GM12878 (cell line): Measurements from ENCODE around the gene CTNNA1. TPM values are rescaled to one million over a fixed set of nuclear protein-coding genes. Genes with fewer than 3 reads are reported as not detected.

Experiments used
- ATAC-seq: fragments of 200-7000 bp; cut with Tn5 transposase; 3 replicates; pipeline ENCODE4 v1.9.1; 2020; ENCODE audit warnings: mild to moderate bottlenecking, moderate library complexity
- BruUV-seq: library from RNA; stranded (reverse); fragments of 400-500 nt; replicated peaks from 2 replicates; lab custom pipeline; 2021; lab: Mats Ljungman, UMichigan
- CTCF ChIA-PET: fragments of 300-600 bp; sonication (Branson Sonifier 250); formaldehyde crosslinking; extraction: SDS; loops from one replicate; lab custom pipeline; 2021; ENCODE audit warnings: inconsistent platforms; lab: Yijun Ruan, JAX
- POLR2A ChIA-PET: fragments of 350-600 bp; formaldehyde crosslinking; extraction: SDS; loops from one replicate; lab custom pipeline; 2021; ENCODE audit warnings: inconsistent platforms; lab: Charles Lee
- RAD21 ChIA-PET: fragments of 300-600 bp; sonication (Branson Sonifier 250); formaldehyde crosslinking; loops from one replicate; lab custom pipeline; 2023; ENCODE audit warnings: antibody characterized with exemption; ENCODE audit not compliant: unreplicated experiment; lab: Charles Lee
- SMC1A ChIA-PET: fragments of 300-600 bp; sonication (Branson Sonifier 250); formaldehyde crosslinking; loops from one replicate; lab custom pipeline; 2023; ENCODE audit not compliant: unreplicated experiment, uncharacterized antibody; lab: Charles Lee
- DNase-seq: peaks from one replicate; pipeline ENCODE4 v3.0.0-alpha.2; 2011; ENCODE audit warnings: low read depth, low spot score
- FAIRE-seq: peaks from 3 replicates; lab custom pipeline; 2011; peaks lifted over from hg19 to GRCh38; lab: Jason Lieb, UNC
- H2AFZ ChIP-seq: 2 replicates; pipeline ENCODE4 v1.6.0; 2011; ENCODE audit warnings: low read depth, low read length, control low read depth; ENCODE audit not compliant: control insufficient read depth
- H3K27ac ChIP-seq: 2 replicates; pipeline ENCODE4 v1.5.1; 2011; ENCODE audit warnings: control low read depth; ENCODE audit not compliant: control insufficient read depth, insufficient read depth
- H3K27me3 ChIP-seq, 2 experiments: replicated peaks in 1 of 2; 2 replicates each; pipeline versions ENCODE4 v1.6.0 to v1.6.1; 2011; ENCODE audit warnings: low read length in 1 of 2; ENCODE audit not compliant: control insufficient read depth in 2 of 2, insufficient read depth in 2 of 2
- H3K36me3 ChIP-seq, 2 experiments: 2 replicates each; pipeline ENCODE4 v1.5.1; 2011; ENCODE audit warnings: low read length in 1 of 2; ENCODE audit not compliant: control insufficient read depth in 2 of 2, insufficient read depth in 2 of 2
- H3K4me1 ChIP-seq: 2 replicates; pipeline ENCODE4 v1.6.1; 2011; ENCODE audit warnings: mild to moderate bottlenecking, low read length, moderate library complexity, mixed read lengths; ENCODE audit not compliant: control insufficient read depth, insufficient read depth
- H3K4me2 ChIP-seq: 2 replicates; pipeline ENCODE4 v1.6.0; 2011; ENCODE audit warnings: control low read depth; ENCODE audit not compliant: control insufficient read depth, insufficient read depth
- H3K4me3 ChIP-seq: fragments of 200-600 bp; sonication (generic); 2 replicates; pipeline ENCODE4 v1.5.1; 2016
- H3K79me2 ChIP-seq: 2 replicates; pipeline ENCODE4 v1.6.0; 2011; ENCODE audit warnings: low read length; ENCODE audit not compliant: control insufficient read depth, insufficient read depth
- H3K9ac ChIP-seq: 2 replicates; pipeline ENCODE4 v1.8.0; 2011; ENCODE audit warnings: low read length, control low read depth, mixed read lengths; ENCODE audit not compliant: control insufficient read depth, insufficient read depth
- H3K9me3 ChIP-seq: replicated peaks from 3 replicates; pipeline ENCODE4 v1.5.1; 2011; ENCODE audit warnings: mild to moderate bottlenecking, low read length; ENCODE audit not compliant: control insufficient read depth, insufficient read depth
- H4K20me1 ChIP-seq: 2 replicates; pipeline ENCODE4 v1.6.0; 2011; ENCODE audit not compliant: control insufficient read depth, insufficient read depth
- HDGF ChIP-seq: fragments of 450-650 bp; IDR thresholded peaks from 2 replicates; pipeline ENCODE4 v1.6.1; 2016; ENCODE audit warnings: antibody characterized with exemption
- RB1 ChIP-seq: fragments of 450-650 bp; formaldehyde crosslinking; IDR thresholded peaks from 2 replicates; pipeline ENCODE4 v1.6.1; 2017; ENCODE audit warnings: mild to moderate bottlenecking, borderline replicate concordance
- WGBS: methylation state at CpG from one replicate; pipeline ENCODE4 v1.1.6; 2016; ENCODE audit warnings: low lambda C conversion rate; ENCODE audit not compliant: insufficient replicate concordance, insufficient coverage; ENCODE audit errors: missing lambda C conversion rate; 5-methylcytosine and 5-hydroxymethylcytosine counted together
- in situ Hi-C: fragments of 300-500 bp; cut with MboI; formaldehyde crosslinking; loops from 9 replicates; pipeline ENCODE4 v1.14.3; 2018; ENCODE audit warnings: mixed read lengths
- intact Hi-C: fragments of 100-400 bp; cut with micrococcal nuclease; formaldehyde crosslinking; loops from one replicate; pipeline ENCODE4 v1.14.2; 2022; ENCODE audit not compliant: unreplicated experiment
- polyA plus RNA-seq, 11 experiments: library from polyadenylated mRNA; depleted of rRNA in 4 of 11; unstranded in 6 of 11; stranded (reverse) in 5 of 11; fragments of >200 nt; fragmentation: Nextera tagmentation in 4 of 11; fragmentation: Illumina TruSeq in 1 of 11; extraction: Ambion mirVana in 4 of 11; extraction: Trizol in 1 of 11; gene quantifications; 1 replicate in 1 of 11; 2 replicates in 10 of 11; pipeline versions ENCODE4 v1.2.1 to v1.2.3, GENCODE V29; 2011 to 2016; ENCODE audit warnings: inconsistent platforms in 2 of 11, missing spikeins in 2 of 11, low read depth in 1 of 11
- total RNA-seq, 4 experiments: library from RNA; depleted of rRNA in 3 of 4; stranded (reverse); fragments of >200 nt in 3 of 4; fragmentation: Illumina TruSeq in 1 of 4; extraction: Trizol in 1 of 4; gene quantifications; 2 replicates each; pipeline versions ENCODE4 v1.2.1 to v1.2.3, GENCODE V29; 2013 to 2021
- TF ChIP-seq, protein P1 (sequence below): fragments of 450-650 bp; IDR thresholded peaks from 2 replicates; pipeline ENCODE4 v1.6.1; 2017; ENCODE audit warnings: mild to moderate bottlenecking, moderate library complexity

The CTNNA1 gene
- total and polyA plus RNA-seq, 10 of the 15 experiments (the other 5 are each of a cell fraction or from before 2014, with no cell fraction given), result 32.6 to 104 (median 57.7) TPM

GRCh38 chr5:138705567-138705966, 47.7 kb upstream of the CTNNA1 start:
- H3K4me3 ChIP-seq, result no peak overlapping the region
- DNase-seq (no peak), FAIRE-seq (no peak), ATAC-seq (no peak)
- CTCF ChIA-PET, result interaction anchor here (0.6 kb wide), 1 partner anchor 1439 kb away, joined by 5 read pairs; no protein-coding TSS in a partner anchor
- no peaks in the 10 kb centered on the region for H3K27me3 ChIP-seq
- H4K20me1 ChIP-seq, result no peaks in the 10 kb centered on the region
- no peaks in the 10 kb centered on the region for H3K4me1 ChIP-seq
- BruUV-seq, result no TSS peak
- intact Hi-C loops (no loop called here), in situ Hi-C loops (no loop called here)
- no peak overlapping the region for H3K27ac ChIP-seq
- SMC1A ChIA-PET, result interaction anchor here (1.0 kb wide), 1 partner anchor 546 kb away, joined by 3 read pairs; no protein-coding TSS in a partner anchor
- H3K9me3 ChIP-seq, result no peaks in the 10 kb centered on the region
- POLR2A ChIA-PET, result interaction anchor here (0.7 kb wide), 1 partner anchor 10 kb away, joined by 3 read pairs; no protein-coding TSS in a partner anchor
- no peak overlapping the region for H2AFZ ChIP-seq
- no peak overlapping the region for H3K9ac ChIP-seq
- RAD21 ChIA-PET, result no interaction called here
- no peak for TF ChIP-seq HDGF
- no peak for TF ChIP-seq RB1
- TF ChIP-seq, protein P1, sequence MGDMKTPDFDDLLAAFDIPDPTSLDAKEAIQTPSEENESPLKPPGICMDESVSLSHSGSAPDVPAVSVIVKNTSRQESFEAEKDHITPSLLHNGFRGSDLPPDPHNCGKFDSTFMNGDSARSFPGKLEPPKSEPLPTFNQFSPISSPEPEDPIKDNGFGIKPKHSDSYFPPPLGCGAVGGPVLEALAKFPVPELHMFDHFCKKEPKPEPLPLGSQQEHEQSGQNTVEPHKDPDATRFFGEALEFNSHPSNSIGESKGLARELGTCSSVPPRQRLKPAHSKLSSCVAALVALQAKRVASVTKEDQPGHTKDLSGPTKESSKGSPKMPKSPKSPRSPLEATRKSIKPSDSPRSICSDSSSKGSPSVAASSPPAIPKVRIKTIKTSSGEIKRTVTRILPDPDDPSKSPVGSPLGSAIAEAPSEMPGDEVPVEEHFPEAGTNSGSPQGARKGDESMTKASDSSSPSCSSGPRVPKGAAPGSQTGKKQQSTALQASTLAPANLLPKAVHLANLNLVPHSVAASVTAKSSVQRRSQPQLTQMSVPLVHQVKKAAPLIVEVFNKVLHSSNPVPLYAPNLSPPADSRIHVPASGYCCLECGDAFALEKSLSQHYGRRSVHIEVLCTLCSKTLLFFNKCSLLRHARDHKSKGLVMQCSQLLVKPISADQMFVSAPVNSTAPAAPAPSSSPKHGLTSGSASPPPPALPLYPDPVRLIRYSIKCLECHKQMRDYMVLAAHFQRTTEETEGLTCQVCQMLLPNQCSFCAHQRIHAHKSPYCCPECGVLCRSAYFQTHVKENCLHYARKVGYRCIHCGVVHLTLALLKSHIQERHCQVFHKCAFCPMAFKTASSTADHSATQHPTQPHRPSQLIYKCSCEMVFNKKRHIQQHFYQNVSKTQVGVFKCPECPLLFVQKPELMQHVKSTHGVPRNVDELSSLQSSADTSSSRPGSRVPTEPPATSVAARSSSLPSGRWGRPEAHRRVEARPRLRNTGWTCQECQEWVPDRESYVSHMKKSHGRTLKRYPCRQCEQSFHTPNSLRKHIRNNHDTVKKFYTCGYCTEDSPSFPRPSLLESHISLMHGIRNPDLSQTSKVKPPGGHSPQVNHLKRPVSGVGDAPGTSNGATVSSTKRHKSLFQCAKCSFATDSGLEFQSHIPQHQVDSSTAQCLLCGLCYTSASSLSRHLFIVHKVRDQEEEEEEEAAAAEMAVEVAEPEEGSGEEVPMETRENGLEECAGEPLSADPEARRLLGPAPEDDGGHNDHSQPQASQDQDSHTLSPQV, result no peak
- H3K4me2 ChIP-seq, result no peak overlapping the region
- H3K79me2 ChIP-seq, result no peaks in the 10 kb centered on the region
- no peaks in the 10 kb centered on the region for H3K36me3 ChIP-seq
- 11% methylated on average over 1 of the region's 1 CpG for WGBS
